Activated B cell treated with CpG ODN at 0.5 μM for 24 hours (primary cell): ENCODE data around the gene CLTCL1. TPM values are rescaled to one million over a fixed set of nuclear protein-coding genes. Genes with fewer than 3 reads are reported as not detected.

Experiments used
- ATAC-seq: fragments of 200-7000 bp; cut with Tn5 transposase; one replicate; pipeline ENCODE4 v1.10.0; 2021; ENCODE audit warnings: low read depth, mild to moderate bottlenecking, moderate library complexity
- CTCF ChIA-PET: fragments of 350-600 bp; sonication (Branson Sonifier 250); formaldehyde crosslinking; loops from one replicate; lab custom pipeline; 2021; ENCODE audit warnings: antibody characterized with exemption; lab: Charles Lee
- POLR2A ChIA-PET: fragments of 350-600 bp; sonication (Branson Sonifier 250); formaldehyde crosslinking; loops from one replicate; lab custom pipeline; 2021; ENCODE audit warnings: antibody characterized with exemption; lab: Charles Lee
- DNase-seq: peaks from one replicate; pipeline ENCODE4 v3.0.0; 2022
- H3K27ac Mint-ChIP-seq: one replicate; pipeline ENCODE4 v1.8.0; 2020; ENCODE audit warnings: mixed read lengths
- H3K27me3 Mint-ChIP-seq: one replicate; pipeline ENCODE4 v1.8.0; 2021; ENCODE audit warnings: mixed read lengths
- H3K36me3 Mint-ChIP-seq: one replicate; pipeline ENCODE4 v1.8.0; 2021; ENCODE audit warnings: low read depth, mixed read lengths
- H3K4me1 Mint-ChIP-seq: one replicate; pipeline ENCODE4 v1.8.0; 2021; ENCODE audit warnings: mixed read lengths
- H3K4me3 Mint-ChIP-seq: one replicate; pipeline ENCODE4 v1.8.0; 2020; ENCODE audit warnings: mild to moderate bottlenecking, mixed read lengths
- H3K9me3 Mint-ChIP-seq: one replicate; pipeline ENCODE4 v1.8.0; 2020; ENCODE audit warnings: mixed read lengths
- CTCF ChIP-seq: fragments of 200-600 bp; IDR thresholded peaks from one replicate; pipeline ENCODE4 v1.8.0; 2022; ENCODE audit warnings: antibody characterized with exemption, mild to moderate bottlenecking
- intact Hi-C: fragments of 100-400 bp; cut with micrococcal nuclease; formaldehyde crosslinking; loops from one replicate; pipeline ENCODE4 v1.15.1; 2024
- total RNA-seq: library from RNA; stranded (reverse); gene quantifications from 2 replicates; pipeline ENCODE4 v1.2.3, GENCODE V29; 2022

The CLTCL1 gene
- total RNA-seq, 1 donor from 2014 or later, result 5.0 TPM

GRCh38 chr22:19138217-19139000 is 153.1 kb downstream of the CLTCL1 start:
- peaks cover 6% of the 10 kb centered on the region for H3K4me1 Mint-ChIP-seq
- H3K27ac Mint-ChIP-seq, result no peak overlapping the region
- peaks cover 82% of the 10 kb centered on the region for H3K36me3 Mint-ChIP-seq
- TF ChIP-seq CTCF, result no peak
- no peaks in the 10 kb centered on the region for H3K27me3 Mint-ChIP-seq
- ATAC-seq (no peak), DNase-seq (no peak)
- ChIA-PET POLR2A (no interaction called here), CTCF (no interaction called here)
- H3K9me3 Mint-ChIP-seq, result no peaks in the 10 kb centered on the region
- intact Hi-C loops, result no loop called here
- no peak overlapping the region for H3K4me3 Mint-ChIP-seq

- Mint-ChIP-seq H3K36me3 (peaks cover 87% of the 10 kb centered on the region), H3K4me1 (peaks cover under 1% of the 10 kb centered on the region), H3K27ac (no peak overlapping the region), H3K4me3 (no peak overlapping the region), H3K9me3 (no peaks in the 10 kb centered on the region), H3K27me3 (no peaks in the 10 kb centered on the region)
- POLR2A ChIA-PET, result interaction anchor here (1.0 kb wide), 1 partner anchor 15 kb away, joined by 3 read pairs; the partner anchor contains the start of gene DGCR2
- ATAC-seq, result no peak
- intact Hi-C loops, result no loop called here
- TF ChIP-seq CTCF, result no peak
- DNase-seq, result no peak
- CTCF ChIA-PET, result no interaction called here
Measured at GRCh38 chr22:19137384-19138216, 153.9 kb downstream of the CLTCL1 start.

- Mint-ChIP-seq H3K4me3 (no peak overlapping the region), H3K27me3 (no peaks in the 10 kb centered on the region), H3K9me3 (no peaks in the 10 kb centered on the region), H3K4me1 (no peaks in the 10 kb centered on the region), H3K36me3 (peaks cover 87% of the 10 kb centered on the region), H3K27ac (no peak overlapping the region)
- ChIA-PET POLR2A (interaction anchor here (1.0 kb wide), 1 partner anchor 15 kb away, joined by 3 read pairs; the partner anchor contains the start of gene DGCR2), CTCF (no interaction called here)
- no peak for TF ChIP-seq CTCF
- no peak for ATAC-seq
- no peak for DNase-seq
- intact Hi-C loops, result no loop called here
Measured at GRCh38 chr22:19136915-19137314, 154.6 kb downstream of the CLTCL1 start.

GRCh38 chr22:19134874-19135273 is 156.6 kb downstream of the CLTCL1 start:
- CTCF ChIA-PET, result no interaction called here
- DNase-seq (no peak), ATAC-seq (no peak)
- no peak for TF ChIP-seq CTCF
- POLR2A ChIA-PET, result no interaction called here
- H3K27ac Mint-ChIP-seq, result no peak overlapping the region
- H3K27me3 Mint-ChIP-seq, result no peaks in the 10 kb centered on the region
- H3K36me3 Mint-ChIP-seq, result peaks cover 77% of the 10 kb centered on the region
- no peak overlapping the region for H3K4me3 Mint-ChIP-seq
- no peaks in the 10 kb centered on the region for H3K9me3 Mint-ChIP-seq
- intact Hi-C loops, result no loop called here
- H3K4me1 Mint-ChIP-seq, result no peaks in the 10 kb centered on the region
